Hepatocyte (in vitro differentiated cells): ENCODE data around the gene ROR1. TPM values are rescaled to one million over a fixed set of nuclear protein-coding genes. Genes with fewer than 3 reads are reported as not detected.

Source experiments
- DNase-seq: peaks from one replicate; pipeline ENCODE4 v3.0.0-alpha.2; 2016; ENCODE audit warnings: low spot score
- H2AFZ ChIP-seq: fragments of 200-600 bp; sonication (generic); 2 replicates; pipeline ENCODE4 v1.6.0; 2016; ENCODE audit warnings: antibody characterized with exemption, mild to moderate bottlenecking
- H3K27ac ChIP-seq: fragments of 200-600 bp; sonication (generic); 2 replicates; pipeline ENCODE4 v1.5.1; 2016; ENCODE audit warnings: mild to moderate bottlenecking
- H3K27me3 ChIP-seq: fragments of 200-600 bp; sonication (generic); 2 replicates; pipeline ENCODE4 v1.6.1; 2016
- H3K36me3 ChIP-seq: fragments of 200-600 bp; sonication (generic); replicated peaks from 2 replicates; pipeline ENCODE4 v1.5.1; 2016; ENCODE audit warnings: low read depth; ENCODE audit not compliant: insufficient read depth
- H3K4me1 ChIP-seq: fragments of 200-600 bp; sonication (generic); 2 replicates; pipeline ENCODE4 v1.5.1; 2016; ENCODE audit warnings: mild to moderate bottlenecking, moderate library complexity; ENCODE audit not compliant: insufficient read depth
- H3K4me2 ChIP-seq: fragments of 200-600 bp; sonication (generic); 2 replicates; pipeline ENCODE4 v1.6.0; 2016
- H3K4me3 ChIP-seq: fragments of 200-600 bp; sonication (generic); 2 replicates; pipeline ENCODE4 v1.5.1; 2016; ENCODE audit warnings: mild to moderate bottlenecking
- H3K79me2 ChIP-seq: fragments of 200-600 bp; sonication (generic); 2 replicates; pipeline ENCODE4 v1.6.0; 2017; ENCODE audit warnings: mild to moderate bottlenecking
- H3K9me2 ChIP-seq: fragments of 200-600 bp; sonication (generic); replicated peaks from 2 replicates; pipeline ENCODE4 v1.6.0; 2017; ENCODE audit warnings: mild to moderate bottlenecking; ENCODE audit not compliant: insufficient read depth
- H3K9me3 ChIP-seq: fragments of 200-600 bp; sonication (generic); 2 replicates; pipeline ENCODE4 v1.5.1; 2016; ENCODE audit warnings: low read depth, mild to moderate bottlenecking
- H4K20me1 ChIP-seq: fragments of 200-600 bp; sonication (generic); 2 replicates; pipeline ENCODE4 v1.6.0; 2016; ENCODE audit warnings: mild to moderate bottlenecking; ENCODE audit not compliant: insufficient read depth, poor library complexity, severe bottlenecking
- EZH2 ChIP-seq: fragments of 200-600 bp; sonication (generic); IDR thresholded peaks from 2 replicates; pipeline ENCODE4 v1.6.1; 2016; ENCODE audit warnings: antibody characterized with exemption, mild to moderate bottlenecking, borderline replicate concordance
- EZH2phosphoT487 ChIP-seq: fragments of 200-600 bp; sonication (generic); IDR thresholded peaks from one replicate; pipeline ENCODE4 v1.6.1; 2018; ENCODE audit warnings: antibody characterized with exemption, mild to moderate bottlenecking, low read depth, moderate library complexity; ENCODE audit not compliant: unreplicated experiment, severe bottlenecking
- WGBS: methylation state at CpG from one replicate; pipeline ENCODE4 v1.1.6; 2016; ENCODE audit warnings: low lambda C conversion rate; ENCODE audit errors: missing lambda C conversion rate; 5-methylcytosine and 5-hydroxymethylcytosine counted together
- polyA plus RNA-seq: library from polyadenylated mRNA; unstranded; fragments of >200 nt; fragmentation: Nextera tagmentation; extraction: Ambion mirVana; gene quantifications from 2 replicates; pipeline ENCODE4 v1.2.1, GENCODE V29; 2016
- total RNA-seq: library from RNA; depleted of rRNA; stranded (reverse); fragments of >200 nt; gene quantifications from 2 replicates; pipeline ENCODE4 v1.2.3, GENCODE V29; 2014
- TF ChIP-seq, protein P1 (sequence below): fragments of 200-600 bp; sonication (generic); IDR thresholded peaks from 2 replicates; pipeline ENCODE4 v1.5.1; 2016; ENCODE audit warnings: antibody characterized with exemption, mild to moderate bottlenecking; ENCODE audit not compliant: poor library complexity

The ROR1 gene
- total and polyA plus RNA-seq, 2 experiments from 2014 or later = 16.4 to 27.7 TPM

DNA sequence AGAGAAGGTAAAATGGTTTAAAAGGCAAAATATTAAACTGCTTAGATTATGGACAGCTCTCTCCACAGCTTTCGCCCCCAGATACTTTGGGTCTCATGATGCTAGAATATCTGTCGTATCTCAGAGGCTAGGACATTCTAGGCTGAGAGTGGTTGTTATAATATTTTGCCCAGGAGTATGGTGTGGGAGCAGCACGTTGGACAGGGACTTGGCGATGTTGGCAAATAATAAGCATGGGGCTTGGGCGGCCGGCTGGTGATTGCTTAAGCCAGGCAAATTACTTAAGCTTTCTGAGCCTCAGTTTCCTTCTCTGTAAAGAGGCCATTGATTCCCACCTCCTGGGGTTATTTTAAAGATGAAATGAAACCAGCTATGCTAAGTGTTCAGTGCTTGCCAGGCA, 133.2 kb downstream of the ROR1 start:
- no peak for DNase-seq
- Histone ChIP-seq H3K4me2 (no peak overlapping the region), H3K27me3 (no peaks in the 10 kb centered on the region), H3K9me3 (no peaks in the 10 kb centered on the region), H2AFZ (no peak overlapping the region), H3K4me1 (peaks cover 13% of the 10 kb centered on the region), H3K79me2 (peaks cover 44% of the 10 kb centered on the region), H4K20me1 (no peaks in the 10 kb centered on the region), H3K36me3 (no peaks in the 10 kb centered on the region), H3K4me3 (no peak overlapping the region), H3K27ac (no peak overlapping the region), H3K9me2 (no peaks in the 10 kb centered on the region)
- WGBS = 85% methylated on average over 6 of the region's 6 CpGs
- TF ChIP-seq EZH2phosphoT487 (no peak), EZH2 (no peak)
- TF ChIP-seq, protein P1, sequence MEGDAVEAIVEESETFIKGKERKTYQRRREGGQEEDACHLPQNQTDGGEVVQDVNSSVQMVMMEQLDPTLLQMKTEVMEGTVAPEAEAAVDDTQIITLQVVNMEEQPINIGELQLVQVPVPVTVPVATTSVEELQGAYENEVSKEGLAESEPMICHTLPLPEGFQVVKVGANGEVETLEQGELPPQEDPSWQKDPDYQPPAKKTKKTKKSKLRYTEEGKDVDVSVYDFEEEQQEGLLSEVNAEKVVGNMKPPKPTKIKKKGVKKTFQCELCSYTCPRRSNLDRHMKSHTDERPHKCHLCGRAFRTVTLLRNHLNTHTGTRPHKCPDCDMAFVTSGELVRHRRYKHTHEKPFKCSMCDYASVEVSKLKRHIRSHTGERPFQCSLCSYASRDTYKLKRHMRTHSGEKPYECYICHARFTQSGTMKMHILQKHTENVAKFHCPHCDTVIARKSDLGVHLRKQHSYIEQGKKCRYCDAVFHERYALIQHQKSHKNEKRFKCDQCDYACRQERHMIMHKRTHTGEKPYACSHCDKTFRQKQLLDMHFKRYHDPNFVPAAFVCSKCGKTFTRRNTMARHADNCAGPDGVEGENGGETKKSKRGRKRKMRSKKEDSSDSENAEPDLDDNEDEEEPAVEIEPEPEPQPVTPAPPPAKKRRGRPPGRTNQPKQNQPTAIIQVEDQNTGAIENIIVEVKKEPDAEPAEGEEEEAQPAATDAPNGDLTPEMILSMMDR = no peak

DNA sequence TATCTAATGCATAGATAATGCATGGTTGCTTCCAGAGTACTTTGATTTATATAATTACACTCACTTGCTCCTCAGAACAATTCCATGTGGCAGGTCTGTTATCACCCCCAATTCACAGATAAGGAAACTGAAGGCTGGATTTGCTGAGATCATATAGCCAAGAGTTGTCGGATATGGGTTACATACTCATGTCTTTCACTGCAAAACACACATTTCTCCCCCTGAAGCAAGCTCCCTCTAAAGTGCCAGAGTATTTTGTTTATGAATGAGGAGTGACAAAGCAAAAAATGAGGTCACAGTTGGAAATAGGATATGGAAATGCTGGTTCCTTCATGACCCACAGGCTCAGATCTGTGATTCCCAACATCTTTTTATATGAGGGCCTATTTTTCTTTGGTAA, 134.2 kb downstream of the ROR1 start:
- WGBS = 56% methylated on average over 1 of the region's 1 CpG
- no peak overlapping the region for H3K4me2 ChIP-seq
- no peaks in the 10 kb centered on the region for H3K9me3 ChIP-seq
- H3K9me2 ChIP-seq = no peaks in the 10 kb centered on the region
- no peaks in the 10 kb centered on the region for H4K20me1 ChIP-seq
- no peak overlapping the region for H3K27ac ChIP-seq
- TF ChIP-seq EZH2 (no peak), EZH2phosphoT487 (no peak)
- TF ChIP-seq, protein P1 = no peak
- no peak overlapping the region for H3K4me3 ChIP-seq
- DNase-seq = no peak
- peaks cover 22% of the 10 kb centered on the region for H3K4me1 ChIP-seq
- H3K79me2 ChIP-seq = peaks cover 40% of the 10 kb centered on the region
- no peaks in the 10 kb centered on the region for H3K36me3 ChIP-seq
- no peak overlapping the region for H2AFZ ChIP-seq
- H3K27me3 ChIP-seq = no peaks in the 10 kb centered on the region

DNA sequence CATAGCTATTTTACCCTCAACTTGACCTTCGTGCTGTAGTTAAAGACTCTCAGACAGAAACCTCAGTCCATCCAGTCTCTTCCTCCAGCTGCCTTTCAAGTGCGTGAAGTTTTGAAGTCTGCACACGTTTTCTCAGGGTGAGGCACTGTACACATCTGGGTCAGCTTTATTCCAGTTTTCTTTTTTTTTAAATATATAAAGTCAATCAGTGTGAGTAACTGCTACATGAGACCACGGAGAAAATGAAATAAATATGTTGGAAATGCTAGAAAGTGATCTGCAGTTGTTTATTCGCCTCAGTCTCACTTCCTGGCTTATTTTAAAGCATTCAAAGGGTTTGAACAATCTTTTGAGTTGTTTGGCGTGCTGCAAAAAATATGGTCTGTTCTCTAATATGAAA, 135.7 kb downstream of the ROR1 start:
- no peaks in the 10 kb centered on the region for H3K36me3 ChIP-seq
- 65% methylated on average over 6 of the region's 6 CpGs for WGBS
- H3K4me1 ChIP-seq = peaks cover 37% of the 10 kb centered on the region
- DNase-seq = no peak
- H3K4me2 ChIP-seq = peak overlapping the region; percentile 0
- H3K27ac ChIP-seq = no peak overlapping the region
- no peaks in the 10 kb centered on the region for H3K9me2 ChIP-seq
- no peak overlapping the region for H2AFZ ChIP-seq
- no peaks in the 10 kb centered on the region for H4K20me1 ChIP-seq
- H3K9me3 ChIP-seq = no peaks in the 10 kb centered on the region
- no peaks in the 10 kb centered on the region for H3K27me3 ChIP-seq
- H3K4me3 ChIP-seq = no peak overlapping the region
- peaks cover 43% of the 10 kb centered on the region for H3K79me2 ChIP-seq
- TF ChIP-seq, protein P1 = no peak
- no peak for TF ChIP-seq EZH2
- no peak for TF ChIP-seq EZH2phosphoT487

DNA sequence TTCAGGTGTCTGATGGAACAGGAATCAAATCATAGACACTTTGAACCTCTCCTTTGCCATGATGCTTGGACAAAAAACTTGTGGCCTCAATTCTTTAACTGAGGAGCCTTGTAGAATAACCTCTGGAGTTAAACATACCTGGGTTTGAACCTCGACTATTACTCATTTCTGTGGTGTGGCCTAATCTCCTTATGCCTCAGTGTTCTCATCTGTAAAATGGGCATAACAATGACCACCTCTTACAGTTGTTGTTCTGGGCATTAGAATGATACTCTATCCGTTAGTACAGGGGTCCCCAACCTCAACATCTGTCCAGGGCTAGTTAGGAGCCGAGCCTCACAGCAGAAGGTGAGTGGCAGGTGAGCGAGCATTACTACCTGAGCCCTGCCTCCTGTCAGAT, 137.2 kb downstream of the ROR1 start:
- WGBS = 96% methylated on average over 4 of the region's 4 CpGs
- Histone ChIP-seq H3K9me2 (no peaks in the 10 kb centered on the region), H3K79me2 (peaks cover 43% of the 10 kb centered on the region), H3K9me3 (no peaks in the 10 kb centered on the region), H3K27me3 (no peaks in the 10 kb centered on the region), H2AFZ (no peak overlapping the region), H4K20me1 (no peaks in the 10 kb centered on the region), H3K27ac (no peak overlapping the region), H3K36me3 (no peaks in the 10 kb centered on the region), H3K4me2 (no peak overlapping the region), H3K4me1 (peaks cover 41% of the 10 kb centered on the region), H3K4me3 (no peak overlapping the region)
- no peak for TF ChIP-seq EZH2phosphoT487
- no peak for DNase-seq
